T-cell (primary cell): ENCODE data around the gene CACNA2D1. TPM values are rescaled to one million over a fixed set of nuclear protein-coding genes. Genes with fewer than 3 reads are reported as not detected.
"Not testable (repeated sequence)": the region's sequence is repeated elsewhere in the genome, so short reads cannot be mapped to it uniquely, and the experiment has no call there.

Source experiments
- ATAC-seq, 4 experiments: fragments of 200-7000 bp in 3 of 4; fragments of 150-1000 bp in 1 of 4; cut with Tn5 transposase; replicated peaks in 1 of 4; 1 replicate in 3 of 4; 2 replicates in 1 of 4; pipeline ENCODE4 v1.10.0; 2021; ENCODE audit warnings: moderate library complexity in 3 of 4, mild to moderate bottlenecking in 2 of 4, moderate number of reproducible peaks in 1 of 4
- CTCF ChIA-PET, 2 donors: fragments of 300-600 bp; sonication (Branson Sonifier 250); formaldehyde crosslinking; loops; one replicate each; lab custom pipeline; 2022; ENCODE audit warnings: antibody characterized with exemption in 2 of 2; lab: Charles Lee
- POLR2A ChIA-PET, 2 donors: fragments of 300-600 bp; sonication (Branson Sonifier 250); formaldehyde crosslinking; loops; one replicate each; lab custom pipeline; 2022; ENCODE audit warnings: antibody characterized with exemption in 2 of 2; lab: Charles Lee
- DNase-seq, 35 experiments: peaks; one replicate each; pipeline versions ENCODE4 v3.0.0 to v3.0.0-alpha.2; 2013 to 2023
- H3K27ac ChIP-seq: one replicate; pipeline ENCODE4 v1.5.1; 2013; ENCODE audit warnings: low read length
- H3K27me3 ChIP-seq, 2 experiments: replicated peaks in 1 of 2; 1 replicate in 1 of 2; 2 replicates in 1 of 2; pipeline versions ENCODE4 v1.6.1 to v1.7.0; 2013; ENCODE audit warnings: low read length in 1 of 2, mixed read lengths in 1 of 2; ENCODE audit not compliant: control insufficient read depth in 2 of 2, insufficient read depth in 2 of 2; ENCODE audit errors: extremely low read depth in 1 of 2
- H3K36me3 ChIP-seq, 2 donors: 1 replicate in 1 of 2; 2 replicates in 1 of 2; pipeline versions ENCODE4 v1.6.1 to v1.7.0; 2013; ENCODE audit warnings: low read length in 1 of 2; ENCODE audit not compliant: control insufficient read depth in 2 of 2, insufficient read depth in 1 of 2; ENCODE audit errors: extremely low read depth in 1 of 2
- H3K4me1 ChIP-seq, 2 experiments: 1 replicate in 1 of 2; 2 replicates in 1 of 2; pipeline versions ENCODE4 v1.6.1 to v1.7.0; 2013; ENCODE audit warnings: low read length in 2 of 2, mixed read lengths in 1 of 2; ENCODE audit not compliant: insufficient read depth in 2 of 2, control insufficient read depth in 1 of 2; ENCODE audit errors: extremely low read depth in 1 of 2
- H3K4me3 ChIP-seq, 2 donors: 1 replicate in 1 of 2; 2 replicates in 1 of 2; pipeline versions ENCODE4 v1.5.1 to v1.7.0; 2013; ENCODE audit warnings: mild to moderate bottlenecking in 2 of 2, low read length in 1 of 2, moderate library complexity in 1 of 2; ENCODE audit not compliant: control insufficient read depth in 1 of 2; ENCODE audit errors: extremely low read depth in 1 of 2
- H3K9me3 ChIP-seq: 2 replicates; pipeline ENCODE4 v1.7.0; 2013
- H3K27ac Mint-ChIP-seq, 2 donors: one replicate each; pipeline ENCODE4 v1.8.0; 2020 to 2021; ENCODE audit warnings: mild to moderate bottlenecking in 2 of 2, mixed read lengths in 2 of 2
- H3K27me3 Mint-ChIP-seq, 2 donors: one replicate each; pipeline ENCODE4 v1.8.0; 2021 to 2022; ENCODE audit warnings: mixed read lengths in 2 of 2
- H3K36me3 Mint-ChIP-seq: one replicate; pipeline ENCODE4 v1.8.0; 2021; ENCODE audit warnings: mixed read lengths
- H3K4me1 Mint-ChIP-seq, 3 donors: one replicate each; pipeline ENCODE4 v1.8.0; 2020 to 2022; ENCODE audit warnings: mixed read lengths in 3 of 3, mild to moderate bottlenecking in 1 of 3
- H3K4me3 Mint-ChIP-seq, 3 donors: one replicate each; pipeline ENCODE4 v1.8.0; 2020 to 2022; ENCODE audit warnings: mild to moderate bottlenecking in 3 of 3, mixed read lengths in 3 of 3, moderate library complexity in 3 of 3
- H3K9me3 Mint-ChIP-seq, 3 donors: one replicate each; pipeline ENCODE4 v1.8.0; 2020 to 2022; ENCODE audit warnings: mixed read lengths in 3 of 3
- WGBS: methylation state at CpG from one replicate; pipeline ENCODE4 v1.1.5; 2013; ENCODE audit warnings: missing lambda C conversion rate; ENCODE audit not compliant: insufficient coverage; 5-methylcytosine and 5-hydroxymethylcytosine counted together
- total RNA-seq, 35 experiments: library from RNA in 6 of 35; stranded (reverse) in 6 of 35; fragments of 120-200 nt in 1 of 35; gene quantifications; one replicate each; pipeline versions ENCODE4 v1.2.1 to v1.2.4 and lab custom pipeline; 2013 to 2026

Gene CACNA2D1
- total RNA-seq, 5 donors from 2014 or later (not counting 1 experiment from before 2014, with no cell fraction given) = 0.03 to 0.43 (median 0.35) TPM; not detected in 2

- Histone ChIP-seq H3K27ac (no peak overlapping the region), H3K36me3 (no peaks in the 10 kb centered on the region), H3K4me1 (no peaks in the 10 kb centered on the region), H3K4me3 (no peak overlapping the region), H3K9me3 (no peaks in the 10 kb centered on the region), H3K27me3 (no peaks in the 10 kb centered on the region)
- Mint-ChIP-seq H3K27ac (no peak overlapping the region), H3K9me3 (no peaks in the 10 kb centered on the region), H3K4me1 (no peaks in the 10 kb centered on the region), H3K4me3 (no peak overlapping the region), H3K27me3 (no peaks in the 10 kb centered on the region), H3K36me3 (no peaks in the 10 kb centered on the region)
- ATAC-seq (no peak), DNase-seq (no peak)
- ChIA-PET CTCF (interaction anchor here in 1 of 2 donors (0.7 kb wide), 1 partner anchor 40 kb away, joined by 8 read pairs; no protein-coding TSS in a partner anchor), POLR2A (no interaction called here)
- 85% methylated on average over 4 of the region's 7 CpGs for WGBS
These were observed 302.1 kb downstream of the CACNA2D1 start for GRCh38 chr7:82141427-82141826.

DNA sequence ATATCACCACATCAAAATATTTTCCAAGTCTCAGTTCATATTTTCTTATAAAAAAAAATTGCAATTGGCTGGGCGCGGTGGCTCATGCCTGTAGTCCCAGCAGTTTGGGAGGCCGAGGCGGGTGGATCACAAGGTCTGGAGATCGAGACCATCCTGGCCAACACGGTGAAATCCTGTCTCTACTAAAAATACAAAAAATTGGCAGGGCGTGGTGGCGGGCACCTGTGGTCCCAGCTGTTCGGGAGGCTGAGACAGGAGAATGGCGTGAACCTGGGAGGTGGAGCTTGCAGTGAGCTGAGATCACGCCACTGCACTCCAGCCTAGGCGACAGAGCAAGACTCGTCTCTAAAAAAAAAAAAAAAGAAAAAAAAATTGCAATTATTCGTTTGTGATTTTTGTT lies 303.0 kb downstream of the CACNA2D1 start:
- POLR2A ChIA-PET, H3K27me3 Mint-ChIP-seq: not testable (repeated sequence)

DNA sequence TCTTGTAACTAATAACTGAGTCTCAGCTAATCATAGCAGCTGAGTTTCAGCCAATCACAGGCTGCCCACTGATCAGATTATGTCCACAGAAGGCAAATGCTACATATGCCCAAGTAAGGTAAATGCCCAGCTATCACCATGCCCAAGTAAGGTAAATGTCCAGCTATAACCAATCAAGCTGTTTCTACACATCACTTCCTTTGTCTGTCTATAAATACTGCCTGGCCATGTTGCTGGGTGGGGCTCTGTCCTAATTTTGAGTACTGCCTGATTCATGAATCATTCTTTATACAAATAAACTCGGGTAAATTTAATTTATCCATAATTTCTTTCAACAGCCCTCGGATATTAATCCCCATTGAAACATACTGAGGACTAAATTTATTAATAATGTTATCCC lies 312.4 kb downstream of the CACNA2D1 start:
- DNase-seq = no peak
- H3K27me3 Mint-ChIP-seq = no peaks in the 10 kb centered on the region
- no peaks in the 10 kb centered on the region for H3K4me1 Mint-ChIP-seq
- Histone ChIP-seq H3K9me3 (no peaks in the 10 kb centered on the region), H3K4me3 (no peak overlapping the region), H3K36me3 (no peaks in the 10 kb centered on the region), H3K27ac (no peak overlapping the region), H3K4me1 (no peaks in the 10 kb centered on the region), H3K27me3 (no peaks in the 10 kb centered on the region)
- ATAC-seq = no peak
- WGBS = no CpG with 5 or more reads among the region's 2 CpGs
- ChIA-PET CTCF (no interaction called here), POLR2A (no interaction called here)
- no peak overlapping the region for H3K27ac Mint-ChIP-seq
- no peak overlapping the region for H3K4me3 Mint-ChIP-seq
- H3K9me3 Mint-ChIP-seq = peaks cover 1 to 9% (median 5%) of the 10 kb centered on the region in 3 donors
- no peaks in the 10 kb centered on the region for H3K36me3 Mint-ChIP-seq

More for the DNA sequence above, 303.0 kb downstream of the CACNA2D1 start:
- H3K36me3 Mint-ChIP-seq, H3K27ac Mint-ChIP-seq, H3K36me3 ChIP-seq, ATAC-seq, H3K27ac ChIP-seq, H3K9me3 Mint-ChIP-seq, H3K4me1 ChIP-seq, H3K9me3 ChIP-seq, H3K4me3 ChIP-seq, H3K4me3 Mint-ChIP-seq, DNase-seq, H3K27me3 ChIP-seq, H3K4me1 Mint-ChIP-seq: not testable (repeated sequence)
- WGBS = 96% methylated on average over 7 of the region's 14 CpGs
- CTCF ChIA-PET = interaction anchor here in 1 of 2 donors (0.7 kb wide), 1 partner anchor 41 kb away, joined by 8 read pairs; no protein-coding TSS in a partner anchor

GRCh38 chr7:82129091-82129490 lies 314.5 kb downstream of the CACNA2D1 start:
- no peak overlapping the region for H3K4me3 Mint-ChIP-seq
- Histone ChIP-seq H3K9me3 (no peaks in the 10 kb centered on the region), H3K27ac (no peak overlapping the region), H3K27me3 (no peaks in the 10 kb centered on the region), H3K4me1 (no peaks in the 10 kb centered on the region), H3K36me3 (no peaks in the 10 kb centered on the region), H3K4me3 (no peak overlapping the region)
- no peak for DNase-seq
- no peaks in the 10 kb centered on the region for H3K4me1 Mint-ChIP-seq
- peaks cover 3 to 12% (median 5%) of the 10 kb centered on the region in 3 donors for H3K9me3 Mint-ChIP-seq
- H3K36me3 Mint-ChIP-seq = no peaks in the 10 kb centered on the region
- no peak overlapping the region for H3K27ac Mint-ChIP-seq
- ChIA-PET CTCF (no interaction called here), POLR2A (interaction anchor here in 1 of 2 donors (0.5 kb wide), 1 partner anchor 129 kb away, joined by 5 read pairs; no protein-coding TSS in a partner anchor)
- H3K27me3 Mint-ChIP-seq = no peaks in the 10 kb centered on the region
- no peak for ATAC-seq

GRCh38 chr7:82128546-82128945 lies 315.0 kb downstream of the CACNA2D1 start:
- DNase-seq (no peak), ATAC-seq (no peak)
- Histone ChIP-seq H3K9me3 (no peaks in the 10 kb centered on the region), H3K4me1 (no peaks in the 10 kb centered on the region), H3K36me3 (no peaks in the 10 kb centered on the region), H3K4me3 (no peak overlapping the region), H3K27me3 (no peaks in the 10 kb centered on the region), H3K27ac (no peak overlapping the region)
- H3K4me1 Mint-ChIP-seq = no peaks in the 10 kb centered on the region
- no peak overlapping the region for H3K4me3 Mint-ChIP-seq
- 60% methylated on average over 1 of the region's 3 CpGs for WGBS
- peaks cover 5 to 12% (median 5%) of the 10 kb centered on the region in 3 donors for H3K9me3 Mint-ChIP-seq
- H3K27me3 Mint-ChIP-seq = no peaks in the 10 kb centered on the region
- CTCF ChIA-PET = no interaction called here
- H3K27ac Mint-ChIP-seq = no peak overlapping the region
- H3K36me3 Mint-ChIP-seq = no peaks in the 10 kb centered on the region
- POLR2A ChIA-PET = interaction anchor here in 1 of 2 donors (0.5 kb wide), 1 partner anchor 130 kb away, joined by 5 read pairs; no protein-coding TSS in a partner anchor

DNA sequence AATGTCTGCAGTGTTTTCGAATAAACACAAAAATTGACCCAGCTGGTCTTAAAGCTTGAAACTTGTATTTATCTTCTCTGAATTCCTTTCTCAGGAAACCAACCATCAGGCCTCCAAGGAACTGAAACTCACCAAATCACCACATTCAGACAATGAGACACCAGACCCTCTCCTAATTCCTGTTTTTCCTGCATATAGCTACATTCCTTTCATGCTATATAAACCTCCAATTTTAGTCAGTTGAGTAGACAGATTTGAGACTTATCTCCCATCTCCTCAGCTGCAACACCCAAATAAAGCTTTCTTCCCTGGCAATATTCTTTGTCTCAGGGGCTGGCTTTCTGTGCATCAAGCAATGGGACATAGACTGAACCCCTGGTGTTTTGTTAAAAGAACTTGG lies 317.0 kb downstream of the CACNA2D1 start:
- no peaks in the 10 kb centered on the region for H3K27me3 Mint-ChIP-seq
- ChIA-PET CTCF (no interaction called here), POLR2A (no interaction called here)
- no peak overlapping the region for H3K4me3 Mint-ChIP-seq
- 83% methylated on average over 1 of the region's 1 CpG for WGBS
- ATAC-seq = no peak
- Histone ChIP-seq H3K4me3 (no peak overlapping the region), H3K9me3 (no peaks in the 10 kb centered on the region), H3K4me1 (no peaks in the 10 kb centered on the region), H3K36me3 (no peaks in the 10 kb centered on the region), H3K27ac (no peak overlapping the region), H3K27me3 (no peaks in the 10 kb centered on the region)
- no peak for DNase-seq
- H3K27ac Mint-ChIP-seq = no peak overlapping the region
- H3K4me1 Mint-ChIP-seq = no peaks in the 10 kb centered on the region
- H3K9me3 Mint-ChIP-seq = peaks cover 0 to 17% (median 5%) of the 10 kb centered on the region in 3 donors
- no peaks in the 10 kb centered on the region for H3K36me3 Mint-ChIP-seq

DNA sequence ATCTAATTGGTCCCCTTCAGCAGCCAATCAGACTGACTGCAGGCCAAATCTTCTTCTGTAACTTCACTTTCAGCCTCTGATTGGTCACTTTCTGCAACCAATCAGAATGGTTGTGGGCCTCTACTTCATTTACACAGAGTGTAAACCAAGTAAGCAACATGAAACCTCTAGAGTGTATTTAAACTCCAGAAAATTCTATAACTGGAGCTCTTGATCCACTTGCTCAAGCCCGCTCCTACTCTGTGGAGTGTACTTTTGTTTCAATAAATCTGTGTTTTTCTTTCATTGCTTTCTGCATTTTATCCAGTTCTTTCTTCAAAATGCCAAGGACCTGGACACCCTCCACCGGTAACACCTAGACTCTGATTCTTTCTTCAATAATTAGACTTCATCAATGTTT lies 319.1 kb downstream of the CACNA2D1 start:
- Histone ChIP-seq H3K4me3 (no peak overlapping the region), H3K4me1 (no peaks in the 10 kb centered on the region), H3K27me3 (no peaks in the 10 kb centered on the region), H3K27ac (no peak overlapping the region), H3K36me3 (no peaks in the 10 kb centered on the region), H3K9me3 (no peaks in the 10 kb centered on the region)
- no peaks in the 10 kb centered on the region for H3K27me3 Mint-ChIP-seq
- no CpG with 5 or more reads among the region's 2 CpGs for WGBS
- H3K4me3 Mint-ChIP-seq = no peak overlapping the region
- H3K9me3 Mint-ChIP-seq = peaks cover 0 to 17% (median 5%) of the 10 kb centered on the region in 3 donors
- H3K36me3 Mint-ChIP-seq = no peaks in the 10 kb centered on the region
- no peaks in the 10 kb centered on the region for H3K4me1 Mint-ChIP-seq
- DNase-seq (no peak), ATAC-seq (no peak)
- no peak overlapping the region for H3K27ac Mint-ChIP-seq
- ChIA-PET CTCF (no interaction called here), POLR2A (no interaction called here)
